Activated CD8-positive, alpha-beta memory T cell treated with anti-CD3 and anti-CD28 coated beads for 1 hour (primary cell): ENCODE data around the gene SIGLECL1.
"Not testable (repeated sequence)": the region's sequence is repeated elsewhere in the genome, so short reads cannot be mapped to it uniquely, and the experiment has no call there.

Experiments
- DNase-seq, 2 donors: peaks; one replicate each; pipeline ENCODE4 v3.0.0-alpha.2; 2020; ENCODE audit warnings: low read depth in 1 of 2; ENCODE audit errors: extremely low read depth in 1 of 2

The SIGLECL1 gene

GRCh38 chr19:51250786-51251467, at the start of gene SIGLECL1:
SIGLECL1 (plus strand) TSS chr19:51251080; CDS start chr19:51264073, 12,993 bp downstream.
- no peak for DNase-seq

DNA sequence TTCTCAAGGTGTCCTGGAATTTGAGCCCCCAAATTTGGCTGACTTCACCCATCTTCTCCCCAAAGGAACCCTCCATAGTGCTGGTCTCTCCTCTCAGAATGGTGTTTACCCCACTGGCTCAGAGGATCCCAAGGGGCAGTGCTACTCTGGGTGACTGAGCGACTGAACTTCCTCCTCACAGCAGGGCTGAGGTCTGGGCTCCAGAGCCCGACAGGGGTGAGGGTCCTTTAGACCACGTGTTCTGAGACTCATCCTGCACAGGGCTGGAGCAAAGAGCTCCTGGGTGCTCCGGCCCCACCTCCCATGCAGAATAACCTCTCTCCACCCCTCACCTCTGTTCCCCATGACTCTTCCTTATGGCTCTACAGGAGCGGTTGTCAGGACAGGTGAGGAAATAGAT, 49.2 kb upstream of the SIGLECL1 start:
- DNase-seq: no peak

GRCh38 chr19:51203916-51204315, 47.0 kb upstream of the SIGLECL1 start:
- no peak for DNase-seq

GRCh38 chr19:51204321-51204720, 46.6 kb upstream of the SIGLECL1 start:
- no peak for DNase-seq

DNA sequence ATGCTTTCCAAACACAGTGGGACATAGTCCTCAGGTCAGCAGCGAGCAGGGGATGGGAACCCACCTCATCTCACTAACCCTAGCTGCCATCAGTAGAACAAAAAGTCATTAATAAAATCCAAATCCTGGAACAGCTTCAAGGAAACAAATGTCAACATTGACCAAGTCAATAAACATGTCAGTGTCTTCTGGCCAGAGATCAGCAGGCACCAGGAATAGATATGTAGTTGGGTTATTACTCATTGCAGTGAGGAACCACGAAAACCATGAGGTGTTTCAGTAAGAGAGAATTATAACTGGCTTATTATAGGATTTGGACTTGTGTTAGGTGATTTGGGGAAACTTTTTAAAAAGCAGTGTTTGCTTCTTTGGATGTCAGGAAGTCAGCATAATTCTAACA, 43.1 kb upstream of the SIGLECL1 start:
- DNase-seq: no peak

DNA sequence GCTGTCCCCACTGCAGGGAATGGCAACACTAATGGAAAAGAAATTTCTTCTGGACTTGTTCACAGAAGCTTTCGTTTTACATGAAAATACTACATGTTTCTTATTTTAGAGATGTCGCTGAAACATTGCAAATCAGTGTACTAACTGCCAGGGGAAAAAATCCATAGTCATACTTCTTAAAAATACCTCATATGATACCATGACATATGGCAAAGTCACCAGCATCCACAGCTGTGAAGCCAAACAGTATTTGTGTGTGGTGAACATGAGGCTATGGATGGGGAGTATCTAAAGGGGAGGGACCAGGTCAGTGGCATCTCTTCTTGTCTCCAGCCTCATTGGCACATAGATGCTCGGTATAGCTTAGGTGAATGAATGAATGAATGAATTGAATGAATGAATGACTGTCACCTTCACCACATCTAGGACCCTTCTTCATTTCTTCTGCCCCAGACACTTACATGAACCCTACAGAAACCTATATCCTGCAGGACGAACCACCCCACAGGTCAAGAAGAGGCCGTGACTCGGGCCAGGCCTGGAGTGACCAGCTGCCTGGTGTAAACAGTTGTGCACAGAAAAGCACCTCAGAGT, 40.6 kb upstream of the SIGLECL1 start:
- no peak for DNase-seq

GRCh38 chr19:51210874-51211361, 40.0 kb upstream of the SIGLECL1 start:
- not testable (repeated sequence) for DNase-seq

GRCh38 chr19:51211833-51212232, 39.0 kb upstream of the SIGLECL1 start:
- DNase-seq: no peak

- DNase-seq: no peak
Measured at GRCh38 chr19:51219307-51219706, 31.6 kb upstream of the SIGLECL1 start.

GRCh38 chr19:51219971-51220370, 30.9 kb upstream of the SIGLECL1 start:
- no peak for DNase-seq

DNA sequence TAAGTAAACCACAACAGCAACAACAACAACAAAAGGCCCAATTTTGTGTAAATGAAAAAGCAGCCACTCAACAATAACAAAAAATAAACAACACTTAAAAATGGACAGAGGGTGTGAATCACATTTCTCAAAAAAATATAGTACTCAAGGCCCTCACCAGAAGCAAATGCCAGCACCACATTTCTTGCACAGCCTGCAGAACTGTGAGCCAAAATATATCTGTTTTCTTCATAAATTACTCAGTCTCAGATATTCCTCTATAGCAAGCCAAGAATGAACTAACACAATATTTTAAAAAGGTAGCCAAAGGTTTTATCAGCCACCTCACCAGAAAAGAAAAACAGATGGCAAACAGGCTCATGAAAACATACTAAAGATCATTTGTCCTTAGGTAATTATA, 29.9 kb upstream of the SIGLECL1 start:
- DNase-seq: no peak

DNA sequence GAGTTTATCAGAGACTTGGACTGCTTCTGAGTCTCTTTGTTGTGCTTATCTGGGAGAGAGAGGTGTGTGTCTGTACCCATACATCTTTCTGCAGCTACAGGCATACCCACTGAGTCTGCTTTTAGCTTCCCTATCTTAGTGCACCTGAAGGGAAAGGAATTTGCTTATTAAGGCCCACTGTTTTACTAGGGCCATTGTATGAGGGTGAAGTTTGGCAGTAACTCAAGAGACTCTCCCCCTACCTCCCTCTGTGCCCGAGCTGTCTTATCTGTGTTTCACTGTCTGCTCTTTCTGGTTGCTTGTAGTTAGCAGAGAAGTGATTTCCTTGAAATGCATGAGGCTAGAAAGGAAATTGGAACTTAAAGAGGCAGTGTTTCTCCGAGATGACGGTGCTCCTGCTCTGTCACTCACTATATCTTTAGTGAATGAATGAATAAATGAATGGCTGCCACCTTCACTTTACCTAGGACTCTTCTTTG, 26.7 kb upstream of the SIGLECL1 start:
- no peak for DNase-seq

DNA sequence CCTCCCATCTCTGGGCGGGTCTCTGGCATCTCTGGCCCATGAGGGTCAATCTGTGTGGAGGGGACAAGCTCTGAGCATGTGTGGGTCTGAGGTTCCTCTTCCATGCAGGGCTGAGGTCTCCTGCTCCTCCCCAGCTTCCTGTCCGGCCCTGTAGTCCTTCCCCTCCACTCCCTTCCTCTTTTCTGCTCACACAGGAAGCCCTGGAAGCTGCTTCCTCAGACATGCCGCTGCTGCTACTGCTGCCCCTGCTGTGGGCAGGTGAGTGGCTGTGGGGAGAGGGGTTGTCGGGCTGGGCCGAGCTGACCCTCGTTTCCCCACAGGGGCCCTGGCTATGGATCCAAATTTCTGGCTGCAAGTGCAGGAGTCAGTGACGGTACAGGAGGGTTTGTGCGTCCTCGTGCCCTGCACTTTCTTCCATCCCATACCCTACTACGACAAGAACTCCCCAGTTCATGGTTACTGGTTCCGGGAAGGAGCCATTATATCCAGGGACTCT, 25.9 kb upstream of the SIGLECL1 start, which contains the start of gene CD33:
Gene CD33, plus strand, starts transcription at position 183 of the 496 bp plus-strand sequence. Its CDS starts 39 bp downstream, at position 222.
- DNase-seq: not testable (repeated sequence)

GRCh38 chr19:51226067-51226466, 24.8 kb upstream of the SIGLECL1 start:
- DNase-seq: no peak

- no peak for DNase-seq
Measured at GRCh38 chr19:51227326-51227725, 23.6 kb upstream of the SIGLECL1 start.

DNA sequence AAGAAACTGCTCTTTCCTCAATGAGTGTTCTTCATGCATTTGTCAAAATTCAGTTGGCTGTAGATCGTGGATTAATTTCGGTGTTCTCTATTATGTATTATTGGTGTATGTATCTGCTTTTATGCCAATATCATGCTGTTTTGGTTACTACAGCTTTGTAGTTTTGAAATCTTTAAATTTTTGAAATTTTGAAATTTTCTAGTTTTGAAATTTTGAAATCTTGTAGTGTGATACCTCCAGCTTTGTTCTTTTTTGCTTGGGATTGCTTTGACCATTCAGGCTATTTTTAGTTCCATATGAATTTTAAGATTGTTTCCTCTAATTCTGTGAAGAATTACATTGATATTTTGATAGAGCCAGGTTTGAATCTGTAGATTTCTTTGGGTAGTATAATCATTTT, 22.9 kb upstream of the SIGLECL1 start:
- DNase-seq: no peak

- no peak for DNase-seq
Measured at GRCh38 chr19:51240866-51241265, 10.0 kb upstream of the SIGLECL1 start.

- DNase-seq: no peak
Measured at GRCh38 chr19:51242881-51243630, 7.8 kb upstream of the SIGLECL1 start.

DNA sequence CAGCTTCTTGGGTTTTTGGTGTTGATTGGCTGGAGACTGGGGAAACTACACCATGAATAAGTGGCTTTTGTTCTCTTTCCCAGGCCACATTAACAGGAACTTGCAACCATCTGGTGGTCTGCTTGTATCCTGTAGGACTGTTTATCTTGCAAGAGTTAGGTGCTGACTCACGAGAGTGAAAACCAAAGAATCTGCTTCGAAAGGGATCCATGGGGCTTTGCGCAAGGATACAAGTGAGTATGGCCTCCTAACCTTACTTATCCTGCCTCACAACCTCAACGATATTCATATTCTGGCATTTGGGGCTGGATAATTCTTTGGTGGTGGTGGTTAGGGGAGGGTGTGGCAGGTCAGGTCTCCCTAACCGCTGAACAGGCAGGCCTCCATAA, 4.7 kb upstream of the SIGLECL1 start:
- DNase-seq: no peak

GRCh38 chr19:51247972-51248590, 2.8 kb upstream of the SIGLECL1 start:
- no peak for DNase-seq

DNA sequence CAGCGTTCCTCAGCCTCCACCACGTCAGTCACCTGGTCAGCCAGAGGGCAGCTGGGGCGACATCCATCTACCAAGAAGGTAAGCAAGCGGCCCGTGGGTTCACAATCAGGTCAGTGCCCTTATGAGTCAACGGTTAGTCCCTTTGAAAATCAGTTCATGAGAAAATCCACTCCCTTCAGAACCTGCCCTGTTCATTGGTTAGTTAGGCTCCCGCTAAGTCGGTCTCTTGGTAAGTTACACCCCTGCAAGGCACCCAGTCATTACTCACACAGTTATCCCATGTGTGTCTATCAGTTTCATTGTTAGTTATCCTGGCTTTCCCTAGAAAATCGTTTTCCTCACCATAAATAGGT, 564 bp downstream of the SIGLECL1 start:
- no peak for DNase-seq
